Measurements from ENCODE around the gene ZNF354B.
"Not testable (repeated sequence)": the region's sequence is repeated elsewhere in the genome, so short reads cannot be mapped to it uniquely, and the experiment has no call there.

Gene ZNF354B

DNA sequence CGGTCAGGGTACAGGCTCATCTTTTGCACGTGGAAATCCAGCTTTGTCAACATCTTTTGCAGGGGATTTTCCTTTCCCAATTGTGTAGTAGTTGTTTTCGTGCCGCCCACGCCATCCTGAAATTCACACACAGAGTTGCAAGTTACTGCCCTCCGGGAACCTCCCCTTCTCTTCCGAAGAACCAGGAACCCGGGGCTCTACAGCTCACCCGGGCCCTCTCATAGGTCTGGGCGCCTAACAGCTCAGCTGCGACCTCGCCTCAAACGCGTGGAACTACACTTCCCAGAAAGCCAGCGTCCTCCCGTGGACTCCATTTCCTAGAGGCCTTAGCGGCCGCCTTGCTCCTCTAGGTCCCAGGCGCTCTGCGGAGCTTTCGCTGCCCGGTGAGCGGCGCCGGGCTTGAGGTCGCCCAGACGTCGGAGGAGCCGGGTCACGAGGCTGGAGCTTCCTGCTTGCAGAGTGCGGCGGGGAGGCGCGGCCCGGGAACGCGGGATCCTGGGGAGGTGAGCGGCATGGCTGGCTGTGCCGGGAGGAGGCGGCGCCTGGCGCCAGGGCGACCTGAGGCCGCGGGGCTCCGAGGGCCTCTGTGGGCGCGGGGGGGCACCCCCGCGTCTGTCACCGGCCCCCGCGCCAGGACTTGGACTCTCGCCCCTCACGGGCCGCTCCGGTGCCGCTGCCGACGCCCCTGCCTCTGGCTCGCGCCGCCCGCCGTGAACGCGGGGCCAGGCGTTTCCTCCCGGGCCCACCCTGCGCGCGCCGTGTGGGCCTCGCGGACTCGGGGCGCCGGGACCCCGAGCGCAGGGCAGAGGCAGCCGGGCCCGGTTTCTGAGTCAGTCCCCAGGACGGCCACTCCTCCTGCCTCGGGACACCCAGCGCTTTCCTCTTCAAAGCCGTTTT, at the start of gene ZNF354B:
Gene ZNF354B, plus strand, starts transcription at position 329 of the 897 bp plus-strand sequence. CDS start 1,095 bp downstream, outside the sequence.
- DNase-seq = peak; percentile 94

DNA sequence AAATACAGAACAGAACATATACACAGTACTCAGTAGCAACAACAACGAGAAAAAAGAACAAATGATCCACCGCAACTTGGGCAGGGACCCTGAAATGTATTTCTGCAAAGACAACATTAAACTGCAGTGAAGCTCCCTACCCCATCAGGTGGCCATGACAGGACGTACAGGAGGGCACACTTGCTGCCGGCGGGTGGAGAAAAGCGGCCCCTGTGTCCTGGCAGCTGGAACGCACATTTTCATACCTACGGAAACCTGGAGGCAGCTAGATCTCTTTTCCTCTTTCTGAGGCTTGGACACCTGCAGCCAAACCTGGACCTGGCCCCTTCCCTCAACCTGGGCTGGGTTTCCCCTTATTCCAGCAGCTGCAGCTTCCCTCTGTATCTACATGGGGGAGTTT, 42.2 kb upstream of the ZNF354B start:
- peak; percentile 55 for DNase-seq

DNA sequence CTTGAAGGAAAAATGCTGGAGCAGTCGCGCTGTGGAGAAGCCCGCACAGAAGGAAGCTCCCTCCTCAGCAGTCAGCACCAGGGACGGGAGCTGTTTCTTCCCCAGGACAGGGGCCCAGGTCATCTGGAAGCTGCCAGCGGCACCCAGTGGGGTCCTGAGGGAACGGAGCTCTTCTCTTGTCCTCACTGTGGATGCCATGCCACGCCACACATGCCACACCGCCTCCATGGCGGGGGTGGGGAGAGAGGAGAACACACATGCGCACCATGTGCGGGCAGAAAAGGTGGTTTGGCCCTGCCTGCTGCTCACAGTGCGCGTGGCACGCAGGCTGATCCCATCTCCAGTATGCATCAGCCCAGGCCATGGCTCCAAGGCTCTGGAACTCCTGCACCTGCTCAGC, 41.7 kb upstream of the ZNF354B start:
- DNase-seq = peak; percentile 81

DNA sequence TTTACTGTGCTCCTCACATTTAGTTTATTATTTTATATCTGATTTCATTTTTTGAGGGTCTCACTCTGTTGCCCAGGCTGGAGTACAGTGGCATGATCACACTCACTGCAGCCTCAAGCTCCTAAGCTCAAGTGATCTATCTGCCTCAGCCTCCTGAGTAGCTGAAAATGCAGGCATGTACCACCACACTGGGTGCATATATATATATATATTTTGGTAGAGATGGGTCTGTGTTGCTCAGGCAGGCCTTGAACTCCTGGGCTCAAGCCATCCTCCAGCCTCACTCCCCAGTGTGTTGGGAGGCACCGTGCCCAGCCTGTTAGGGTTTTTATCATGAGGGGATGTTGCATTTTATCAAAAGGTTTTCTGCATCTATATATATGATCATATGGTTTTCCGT, 39.8 kb upstream of the ZNF354B start:
- no peak for DNase-seq

DNA sequence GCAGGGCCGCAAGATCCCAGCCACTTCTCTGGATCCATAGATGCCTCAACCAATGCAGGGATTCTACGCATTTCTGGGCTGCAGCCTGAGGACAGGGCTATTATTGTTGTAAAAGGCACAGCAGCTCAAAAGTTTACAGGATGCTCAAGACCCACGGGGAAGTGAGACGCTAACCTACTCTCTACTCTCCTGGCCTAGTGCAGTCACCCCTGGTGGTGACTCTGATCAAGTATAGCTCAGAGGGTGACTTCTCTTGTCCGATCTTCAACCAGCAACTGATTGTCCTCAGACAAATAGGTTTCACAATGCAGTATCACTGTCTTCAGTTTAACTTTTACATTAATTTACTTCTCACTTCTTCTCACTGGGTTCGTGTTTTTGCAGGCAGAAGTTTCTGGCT, 34.3 kb upstream of the ZNF354B start:
- DNase-seq = no peak

DNA sequence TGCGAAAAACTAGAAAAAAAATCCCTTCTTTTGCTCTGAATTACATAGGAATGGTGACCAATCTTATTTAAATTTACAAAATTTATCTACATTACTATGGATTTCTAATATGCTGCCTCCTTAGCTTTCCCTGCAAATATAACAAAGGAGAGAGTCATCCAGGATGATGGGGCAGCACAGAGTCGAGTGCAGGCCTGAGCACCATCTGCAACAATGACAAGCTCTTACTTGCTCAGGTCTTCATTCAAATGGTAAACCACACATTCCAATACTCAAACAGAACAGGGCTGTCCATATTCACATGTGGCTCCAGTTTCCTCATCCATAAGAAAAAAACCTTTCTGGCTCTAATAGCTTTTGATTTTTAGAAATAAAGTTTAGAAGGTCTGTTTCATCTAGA, 33.5 kb upstream of the ZNF354B start:
- no peak for DNase-seq

DNA sequence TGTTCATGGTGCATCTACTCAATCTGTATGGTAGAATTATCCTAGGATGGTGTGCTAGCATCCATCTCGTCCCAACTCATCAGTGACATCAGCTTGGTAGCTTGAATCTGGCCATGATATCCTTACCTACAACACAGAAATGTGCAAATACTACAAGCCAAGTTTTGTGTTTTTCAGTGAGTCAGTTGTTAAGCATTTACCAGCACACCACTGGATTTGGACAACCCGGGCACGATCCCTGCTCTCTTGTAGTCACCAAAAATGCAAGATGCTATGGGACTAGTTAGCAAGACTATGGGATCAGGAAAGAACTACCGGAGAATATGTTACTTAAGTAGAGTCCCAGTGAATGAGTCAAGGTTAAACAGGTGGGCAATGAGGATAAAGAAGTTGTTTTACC, 32.1 kb upstream of the ZNF354B start:
- DNase-seq = no peak

DNA sequence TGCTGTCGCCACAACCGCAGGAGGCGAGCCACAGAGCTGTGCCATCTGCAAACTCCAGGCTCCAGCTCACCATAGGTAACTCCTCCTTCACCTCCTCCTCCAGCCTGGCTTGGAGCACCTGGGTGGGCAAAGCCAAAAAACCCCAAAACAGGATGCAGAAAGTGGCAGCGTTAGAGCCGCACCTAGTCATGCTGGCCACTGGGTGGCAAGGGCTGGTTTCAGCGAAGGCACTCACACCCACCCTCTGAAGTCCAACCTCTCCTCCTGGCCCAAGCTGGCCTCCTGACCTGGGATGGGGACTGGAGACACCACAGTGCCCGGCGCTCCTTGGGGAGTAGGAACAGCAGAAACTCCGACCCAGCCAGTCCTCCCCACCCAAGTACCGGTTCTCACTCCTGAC, 28.7 kb upstream of the ZNF354B start:
- no peak for DNase-seq

DNA sequence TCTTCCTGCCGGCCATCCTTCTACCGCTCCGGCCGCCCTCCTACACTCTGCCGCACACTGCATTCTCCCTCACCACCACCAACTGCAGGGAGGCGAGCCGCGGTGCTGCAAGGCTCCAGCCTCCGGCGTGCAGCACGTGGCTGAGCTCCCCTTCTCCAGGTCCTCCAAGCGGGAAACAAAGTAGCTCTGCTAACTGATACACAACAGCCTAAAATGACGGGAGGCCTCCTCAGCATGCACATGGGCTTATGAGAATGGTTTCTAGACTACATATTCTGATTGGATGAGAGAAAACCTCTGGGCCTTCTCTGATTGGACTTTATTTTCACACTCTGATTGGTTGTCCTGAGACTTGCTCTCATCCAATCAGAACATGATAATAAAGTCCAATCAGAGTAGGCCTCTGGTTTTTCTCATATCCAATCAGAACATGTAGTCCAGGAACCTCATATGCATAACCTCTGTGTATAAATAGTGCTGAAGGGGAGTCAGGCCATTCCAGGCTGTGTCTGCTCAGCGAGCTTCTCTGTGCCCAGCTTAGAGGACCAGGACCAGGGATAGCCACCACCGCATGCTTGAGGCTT, 27.0 kb upstream of the ZNF354B start:
- DNase-seq = peak; percentile 8

DNA sequence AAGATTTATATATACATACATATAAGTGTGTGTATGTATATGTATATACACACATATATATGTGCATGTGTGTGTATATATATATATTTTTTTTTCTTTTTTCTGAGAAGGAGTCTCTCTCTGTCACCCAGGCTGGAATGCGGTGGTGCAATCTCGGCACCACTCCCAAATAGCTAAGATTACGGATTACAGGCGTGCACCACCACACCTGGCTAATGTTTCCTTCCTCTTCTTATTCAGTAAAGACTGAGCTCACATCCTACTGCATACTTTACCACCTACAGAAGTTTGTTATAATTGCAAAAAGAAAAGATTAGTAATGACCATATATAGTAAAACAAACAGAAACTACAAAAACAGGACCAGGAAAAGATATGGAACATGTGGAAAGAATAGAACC, 23.1 kb upstream of the ZNF354B start:
- no peak for DNase-seq

DNA sequence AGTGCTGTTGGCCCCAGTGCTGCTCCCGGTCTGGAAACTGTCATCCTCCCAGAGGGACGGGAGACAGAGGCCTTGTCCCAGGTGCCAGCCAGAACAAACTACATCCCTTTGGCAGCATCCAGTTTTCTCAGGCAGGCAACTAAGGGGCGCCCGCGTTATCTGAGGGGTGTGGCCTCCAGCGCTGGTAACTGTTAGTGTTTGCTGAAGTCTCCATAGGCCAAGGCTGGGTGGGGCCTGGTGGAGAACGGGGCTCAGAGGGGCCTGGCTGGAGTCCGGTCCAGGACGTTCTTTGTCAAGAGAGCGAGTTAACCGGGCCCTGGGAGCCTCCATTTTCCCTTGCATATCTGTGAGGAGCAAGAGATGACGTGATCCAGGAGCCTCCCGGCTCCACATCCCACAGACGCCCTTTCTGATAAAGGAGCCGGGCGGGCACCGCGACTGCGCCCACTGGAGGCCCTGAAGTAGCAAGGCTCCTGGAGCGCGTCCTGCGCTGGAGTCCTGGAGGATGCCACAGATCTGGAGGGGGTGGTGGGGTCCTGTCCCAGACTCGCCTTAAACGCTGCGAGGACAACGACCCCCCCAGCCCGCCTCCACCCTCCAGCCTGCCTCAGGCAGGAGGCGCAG, 20.9 kb upstream of the ZNF354B start:
- DNase-seq = not testable (repeated sequence)

DNA sequence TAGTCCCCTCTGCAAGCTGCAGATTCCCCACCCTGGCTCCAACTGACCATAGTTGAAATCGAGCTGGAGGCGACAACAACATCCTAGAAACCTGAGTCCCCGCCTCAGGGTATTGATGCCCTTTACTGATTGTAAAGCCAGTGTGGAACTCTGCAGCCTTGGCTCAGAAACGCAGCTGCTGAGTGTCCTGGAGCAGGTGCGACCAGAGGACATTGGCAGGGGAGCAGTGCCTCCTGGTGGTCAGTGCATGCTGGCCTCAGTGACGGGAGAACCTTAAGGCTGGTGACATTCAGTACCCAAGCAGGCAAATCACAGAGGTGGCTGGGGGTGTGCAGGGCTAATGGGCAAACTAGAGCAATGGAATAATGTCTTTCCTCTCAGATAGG, 20.4 kb upstream of the ZNF354B start:
- peak; percentile 61 for DNase-seq

DNA sequence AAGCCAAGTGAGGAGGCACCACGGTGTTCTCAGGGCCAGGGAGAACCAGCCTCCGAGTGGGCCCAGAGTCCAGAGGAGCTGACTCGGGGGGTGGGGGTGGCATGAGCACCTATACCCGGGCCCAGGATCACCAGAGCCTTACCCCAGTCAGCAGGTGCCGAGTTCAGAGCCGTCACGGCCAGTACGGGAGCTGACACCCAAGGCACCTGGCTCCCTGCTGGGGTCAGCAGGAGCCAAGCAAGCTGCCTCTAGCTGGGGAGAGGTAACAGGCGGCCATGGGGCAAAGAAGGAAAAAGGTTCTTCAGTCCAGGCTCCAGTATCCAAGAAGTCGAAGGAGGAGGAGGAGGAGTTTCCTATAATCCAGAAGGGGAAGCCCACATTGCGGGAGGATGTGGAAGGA, 19.4 kb upstream of the ZNF354B start:
- not testable (repeated sequence) for DNase-seq

DNA sequence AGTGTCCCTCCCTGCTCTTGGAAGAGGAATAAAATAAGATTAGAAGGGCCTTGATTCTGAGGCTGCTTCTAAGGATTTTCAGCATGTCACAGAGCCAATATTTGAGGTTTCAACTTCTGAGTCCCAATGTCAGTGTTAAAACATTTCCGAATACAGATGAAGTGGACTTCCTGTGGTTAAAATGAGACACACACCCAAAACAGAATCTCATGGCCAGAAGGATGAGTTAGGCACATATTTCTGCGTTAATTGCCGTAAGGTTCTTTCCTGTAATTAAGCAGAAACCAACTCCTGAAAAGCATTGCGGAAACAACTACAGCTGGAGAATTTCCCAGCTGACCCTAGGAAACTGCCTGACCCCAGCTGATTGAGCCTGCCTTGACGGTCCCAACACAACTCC, 10.4 kb upstream of the ZNF354B start:
- no peak for DNase-seq

DNA sequence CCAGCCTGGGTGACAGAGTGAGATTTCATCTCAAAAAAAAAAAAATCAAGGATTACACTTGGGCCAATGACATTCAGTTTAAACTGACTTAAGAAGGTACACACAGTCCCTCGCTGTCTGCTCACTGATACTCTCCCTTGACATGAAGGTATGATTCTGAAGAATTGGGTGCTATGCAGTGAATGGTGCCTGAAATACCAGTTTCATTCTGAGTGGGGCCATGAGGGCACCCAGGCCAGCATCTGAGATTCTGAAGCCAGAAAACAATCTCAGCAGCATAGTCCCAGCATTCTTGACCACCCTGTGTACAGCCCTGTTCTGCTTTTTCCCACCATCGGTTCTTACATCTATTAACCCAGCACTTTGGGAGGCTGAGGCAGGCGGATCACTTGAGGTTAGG, 7.8 kb upstream of the ZNF354B start:
- DNase-seq = no peak

DNA sequence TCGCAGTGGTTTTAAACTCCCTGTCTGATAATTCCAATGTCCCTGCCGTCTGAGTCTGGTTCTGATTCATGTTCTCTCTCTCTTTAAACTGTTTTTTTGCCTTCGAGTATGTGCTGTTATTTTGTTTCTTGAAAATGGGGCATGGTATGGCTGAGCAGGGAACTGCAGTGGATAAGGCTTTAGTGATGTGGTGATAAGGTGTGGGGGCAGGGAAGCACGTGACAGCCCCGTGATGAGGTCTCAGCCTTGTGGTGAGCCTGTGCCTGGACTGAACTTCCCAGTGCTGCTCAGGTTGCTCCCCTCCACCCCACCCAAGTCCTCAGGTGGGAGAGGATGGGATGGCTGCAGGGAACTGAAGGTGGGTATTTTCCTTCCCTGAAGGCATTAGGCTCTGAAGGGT, 5.5 kb upstream of the ZNF354B start:
- DNase-seq = no peak

DNA sequence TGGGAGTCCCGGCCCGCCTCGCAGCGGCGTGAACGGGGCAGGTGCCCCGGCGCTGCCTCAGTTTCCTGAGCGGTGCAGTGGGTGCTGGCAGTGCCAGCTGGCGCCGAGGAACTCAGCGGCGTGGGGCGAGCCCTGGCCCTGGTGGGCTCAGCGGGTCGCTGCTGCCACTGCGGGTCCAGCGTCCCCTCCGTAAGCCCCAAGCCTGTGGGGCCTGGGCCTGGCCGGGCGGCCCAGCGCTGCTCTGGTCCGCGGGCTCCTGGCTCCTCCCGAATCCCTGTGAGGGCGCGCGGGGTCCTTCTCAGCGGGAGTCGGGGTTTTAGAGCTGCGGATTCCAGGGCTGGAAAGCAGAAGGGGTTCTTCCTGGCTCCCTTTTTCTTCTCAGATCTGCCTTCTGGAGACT, 862 bp downstream of the ZNF354B start:
- DNase-seq = not testable (repeated sequence)

DNA sequence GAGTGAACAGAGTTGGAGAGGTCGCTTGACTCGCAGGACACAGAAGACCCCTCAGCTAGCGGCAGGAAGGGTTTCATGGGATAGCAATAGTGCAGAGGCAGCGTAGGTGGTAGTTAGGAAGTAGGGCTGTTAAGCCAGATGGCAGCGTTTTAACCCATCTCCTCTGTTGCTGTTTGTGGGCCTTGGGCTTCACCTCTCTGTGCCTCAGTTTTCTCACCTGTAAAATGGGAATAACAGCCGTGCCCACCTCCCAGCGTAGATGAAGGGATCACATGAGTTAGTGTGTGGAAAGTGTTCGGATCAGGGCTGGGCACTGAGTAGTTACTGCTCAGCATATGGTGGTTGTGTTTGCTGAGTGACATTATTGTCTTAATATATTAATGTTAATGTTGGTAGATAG, 1.9 kb downstream of the ZNF354B start:
- DNase-seq = no peak

DNA sequence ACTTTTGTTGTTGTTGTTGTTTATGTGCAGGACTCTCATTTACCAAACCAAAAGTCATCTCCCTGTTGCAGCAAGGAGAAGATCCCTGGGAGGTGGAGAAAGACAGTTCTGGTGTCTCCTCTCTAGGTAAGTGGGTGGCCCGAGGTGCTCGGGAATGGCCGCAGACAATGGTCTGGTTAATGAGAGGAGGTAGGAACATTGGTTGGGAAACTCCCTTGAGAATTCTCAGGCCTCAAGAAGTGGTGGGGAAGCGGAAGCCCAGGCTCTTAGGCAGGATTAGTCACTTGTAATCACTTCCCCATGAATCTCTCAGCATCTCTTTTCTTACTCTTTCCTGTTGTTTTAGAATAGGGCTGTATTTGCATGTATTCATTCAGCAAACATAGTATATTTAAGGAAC, 7.2 kb downstream of the ZNF354B start:
- no peak for DNase-seq

DNA sequence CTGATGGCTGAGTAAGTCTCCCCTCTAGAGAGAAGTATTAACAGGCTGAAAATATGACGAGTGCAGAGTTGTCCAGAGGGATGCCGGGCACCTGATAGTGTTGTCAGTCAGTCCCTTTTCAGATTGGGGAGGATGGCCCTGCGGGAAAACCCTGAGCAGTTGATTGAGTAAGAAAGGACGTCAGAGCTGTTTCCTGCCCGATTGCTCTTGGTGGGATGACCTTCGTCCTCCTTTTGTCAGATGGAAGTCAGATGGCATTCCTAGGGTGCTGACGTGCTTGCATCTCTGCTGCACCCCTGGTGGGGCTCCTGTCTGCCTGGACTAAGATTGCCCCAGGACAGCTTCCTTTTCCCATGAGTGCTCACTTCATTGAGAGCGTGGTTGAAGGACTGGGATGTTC, 9.8 kb downstream of the ZNF354B start:
- no peak for DNase-seq

DNA sequence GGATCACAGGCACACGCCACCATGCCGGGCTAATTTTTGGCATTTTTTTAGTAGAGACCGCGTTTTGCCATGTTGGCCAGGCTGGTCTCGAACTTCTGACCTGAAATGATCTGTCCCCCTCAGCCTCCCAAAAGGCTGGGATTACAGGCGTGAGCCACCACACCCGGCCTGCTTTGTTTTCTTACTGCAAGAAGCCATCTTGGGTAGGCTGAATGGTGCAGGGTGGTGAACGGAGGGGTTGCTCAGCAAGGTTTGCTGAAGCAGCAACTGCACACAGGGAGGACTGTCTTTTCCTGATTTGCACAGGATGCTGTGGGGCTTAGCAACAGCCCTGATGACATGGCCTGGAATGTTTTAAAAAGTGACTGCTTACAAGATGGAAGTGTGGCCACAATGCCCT, 10.7 kb downstream of the ZNF354B start:
- DNase-seq = no peak

DNA sequence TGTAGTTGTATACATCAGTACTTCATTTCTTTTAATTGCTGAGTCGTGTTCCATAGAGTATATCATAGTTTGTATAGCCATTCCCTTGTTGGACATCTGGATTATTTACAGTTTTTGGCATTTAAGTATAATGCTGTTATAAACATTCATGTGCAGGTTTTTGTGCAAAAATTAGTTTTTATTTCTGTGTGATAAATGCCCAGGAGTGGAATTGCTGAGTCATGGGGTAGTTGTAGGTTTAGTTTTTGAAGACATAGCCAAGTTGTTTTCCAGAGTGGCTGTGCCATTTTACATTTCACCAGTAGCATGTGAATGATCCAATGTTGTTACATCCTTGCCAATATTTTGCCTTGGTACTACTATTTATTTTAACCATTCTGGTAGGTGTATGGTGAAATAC, 12.5 kb downstream of the ZNF354B start:
- DNase-seq = no peak

DNA sequence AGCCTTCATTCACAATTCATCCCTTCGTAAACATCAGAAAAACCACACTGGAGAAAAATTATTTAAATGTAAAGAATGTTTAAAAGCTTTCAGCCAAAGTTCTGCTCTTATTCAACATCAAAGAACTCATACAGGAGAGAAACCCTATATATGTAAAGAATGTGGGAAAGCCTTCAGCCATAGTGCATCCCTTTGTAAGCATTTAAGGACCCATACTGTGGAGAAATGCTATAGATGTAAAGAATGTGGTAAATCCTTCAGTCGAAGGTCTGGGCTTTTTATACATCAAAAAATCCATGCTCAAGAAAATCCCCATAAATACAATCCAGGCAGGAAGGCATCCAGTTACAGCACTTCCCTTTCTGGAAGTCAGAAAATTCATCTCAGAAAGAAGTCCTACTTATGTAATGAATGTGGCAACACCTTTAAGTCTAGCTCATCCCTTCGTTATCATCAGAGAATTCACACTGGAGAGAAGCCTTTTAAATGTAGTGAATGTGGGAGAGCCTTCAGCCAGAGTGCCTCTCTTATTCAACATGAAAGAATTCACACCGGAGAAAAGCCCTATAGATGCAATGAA, 23.5 kb downstream of the ZNF354B start:
- not testable (repeated sequence) for DNase-seq
